GM19452 (cell line): Measurements from ENCODE around the gene DIPK1B.

ENCODE experiments used
- ATAC-seq: cut with Tn5 transposase; IDR thresholded peaks from one replicate; pipeline ENCODE4 v1.9.1; 2021; ENCODE audit not compliant: unreplicated experiment

Gene DIPK1B

DNA sequence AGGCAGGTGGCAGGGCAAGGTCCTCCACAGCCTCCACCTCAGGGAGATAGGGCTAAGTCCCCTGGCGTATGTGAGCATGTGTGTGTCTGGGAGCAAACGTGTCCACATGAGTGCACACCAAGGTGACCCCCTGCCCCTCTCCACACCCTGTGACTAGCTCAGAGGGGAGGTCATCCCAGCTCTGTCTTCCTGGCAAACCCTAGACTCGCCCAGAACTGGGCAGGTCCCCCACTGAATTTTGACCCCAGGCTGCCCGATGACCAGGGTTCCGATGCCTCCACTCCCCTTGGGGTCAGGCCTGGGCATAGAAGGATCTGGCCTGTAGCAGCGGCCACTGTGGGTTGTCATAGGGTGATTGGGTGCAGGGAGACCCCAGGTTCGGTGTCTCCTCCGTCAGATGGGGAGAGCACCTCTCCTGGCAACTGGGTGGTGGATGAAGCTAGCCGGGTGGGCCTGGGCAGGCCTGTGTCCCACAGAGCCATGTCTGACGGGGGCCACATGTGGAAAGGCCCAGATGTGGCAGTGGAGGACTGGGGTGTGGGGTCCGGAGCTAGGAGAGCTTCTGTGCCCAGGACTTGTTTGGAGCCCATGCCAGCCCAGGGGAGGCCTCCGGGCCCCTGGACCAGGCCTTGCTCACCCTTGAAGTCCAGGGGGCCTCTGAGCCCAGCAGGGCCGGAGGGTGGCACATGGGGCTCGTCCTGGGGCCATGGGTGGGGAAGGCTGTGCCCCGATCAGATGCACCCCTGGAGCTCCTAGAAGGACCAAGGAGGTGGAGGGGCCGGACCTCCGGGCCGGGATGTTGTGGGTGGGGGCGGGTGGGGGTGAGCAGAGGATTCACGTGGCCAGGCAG, 6.2 kb downstream of the DIPK1B start:
- ATAC-seq: no peak

DNA sequence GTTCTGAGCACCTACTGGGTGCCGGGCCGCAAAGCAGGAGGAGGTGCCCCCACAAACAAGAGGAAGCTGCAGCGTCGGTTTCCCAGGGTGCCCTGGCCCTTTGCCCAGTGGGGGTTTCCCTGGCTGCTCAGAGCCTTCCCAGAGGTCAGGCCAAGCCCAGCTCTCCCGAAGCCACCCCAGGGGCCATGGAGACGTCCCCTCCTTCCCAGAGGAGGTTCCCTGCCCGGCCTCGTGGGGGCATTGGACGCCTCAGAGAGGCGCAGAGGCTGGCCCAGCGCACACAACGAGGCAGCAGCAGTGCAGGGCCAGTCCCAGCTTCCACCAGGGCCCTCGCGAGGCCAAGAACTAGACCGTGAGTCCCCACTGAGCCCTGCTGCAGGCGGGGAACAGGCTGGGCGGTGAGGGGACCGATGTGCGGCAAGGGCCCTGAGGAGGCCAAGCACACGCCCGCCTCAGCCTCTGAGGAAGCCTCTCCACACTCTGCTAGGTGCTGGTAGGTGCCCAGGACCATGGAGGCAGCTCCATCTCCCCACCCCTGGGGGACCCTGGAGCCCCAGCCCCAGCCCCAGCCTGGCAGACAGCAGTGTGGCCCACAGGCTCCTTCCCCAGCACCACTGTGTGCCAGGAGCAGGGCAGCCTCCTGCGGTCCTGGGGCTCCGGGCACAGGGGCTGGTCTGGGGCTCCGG, 7.0 kb downstream of the DIPK1B start:
- ATAC-seq: no peak

DNA sequence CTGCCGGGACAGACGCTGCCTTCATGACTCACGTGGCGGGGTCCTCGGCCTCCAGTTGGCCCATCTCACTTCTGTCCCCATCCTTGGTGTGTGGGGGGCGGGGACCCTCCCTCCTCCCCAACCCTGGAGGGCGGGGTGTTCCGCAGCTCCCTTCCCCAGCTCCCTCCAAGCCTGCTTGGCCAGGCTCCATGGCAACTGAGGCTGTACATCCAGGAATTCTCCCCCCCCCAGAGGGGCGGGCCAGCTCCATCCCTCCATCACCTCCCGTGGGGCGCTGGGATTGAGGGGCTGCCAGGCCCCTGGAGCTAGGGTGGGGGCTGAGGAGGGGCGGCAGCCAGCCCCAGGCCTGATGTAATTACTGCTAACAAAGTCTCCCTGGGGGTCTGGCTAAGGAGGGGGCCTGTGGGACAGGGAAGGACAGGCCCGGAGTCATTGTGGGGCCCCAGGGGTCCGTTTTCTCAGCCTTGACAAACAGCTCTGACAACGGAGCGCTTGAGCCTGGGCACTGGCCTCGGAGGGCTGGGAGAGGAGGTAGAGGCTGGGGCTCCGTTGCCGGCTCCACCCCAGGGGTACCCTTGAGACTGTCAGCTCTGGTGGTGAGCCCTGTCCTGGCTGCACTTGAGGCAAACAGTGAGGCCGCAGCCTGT, 8.0 kb downstream of the DIPK1B start:
- ATAC-seq: no peak

DNA sequence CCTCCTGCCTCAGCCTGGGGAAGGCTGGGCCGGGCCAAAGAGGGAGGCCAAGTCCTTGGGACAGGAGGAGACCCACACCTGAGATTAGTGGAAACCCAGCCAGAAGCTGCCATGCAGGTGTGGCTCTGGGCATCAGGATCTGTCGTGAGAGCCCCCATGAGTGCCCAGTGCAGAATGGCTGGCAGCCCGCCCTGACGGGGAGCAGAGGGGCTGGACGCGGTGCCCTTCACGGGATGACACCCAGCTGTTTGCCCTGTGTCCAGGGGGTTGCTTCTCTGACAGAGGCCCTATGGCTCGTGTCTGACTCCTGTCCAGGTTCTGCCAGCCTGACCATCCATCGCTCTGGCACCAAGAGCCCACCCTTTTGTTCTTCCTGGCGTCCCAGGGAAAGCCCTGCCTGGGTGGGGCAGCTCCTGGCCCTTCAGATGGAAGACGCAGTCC, 8.5 kb downstream of the DIPK1B start:
- ATAC-seq: no peak

DNA sequence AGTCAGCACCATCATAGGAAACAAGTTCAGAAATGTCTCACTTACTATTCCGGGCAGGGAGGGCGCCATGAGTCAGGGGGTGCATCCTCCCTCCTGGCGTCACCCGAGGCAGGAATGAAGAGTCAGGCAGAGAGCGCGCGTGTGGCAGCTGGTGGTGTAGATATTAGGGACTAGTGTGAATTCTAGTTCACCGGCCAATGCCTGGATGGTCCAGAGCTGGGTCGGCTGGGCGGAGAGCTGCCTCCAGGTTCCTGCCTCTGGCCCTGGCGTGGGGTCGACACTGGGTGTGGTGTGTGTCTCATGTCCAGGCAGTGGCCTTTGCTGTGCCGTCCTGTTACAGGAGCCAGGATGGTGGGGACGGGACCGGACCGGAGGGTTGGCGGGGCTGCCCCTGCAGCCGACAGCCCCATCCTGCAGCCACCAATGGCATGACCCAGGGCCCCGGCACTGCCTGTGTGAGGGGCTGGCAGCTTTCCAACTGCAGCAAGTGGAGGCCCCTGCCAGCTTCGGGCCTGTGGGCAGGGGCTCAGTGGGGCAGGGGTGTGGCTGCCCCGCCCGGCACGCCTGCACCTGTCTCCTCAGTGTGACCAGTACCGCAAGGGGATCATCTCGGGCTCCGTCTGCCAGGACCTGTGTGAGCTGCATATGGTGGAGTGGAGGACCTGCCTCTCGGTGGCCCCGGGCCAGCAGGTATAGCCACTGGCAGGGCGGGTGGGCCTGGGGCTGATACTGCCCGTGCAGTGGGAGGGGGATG, 9.1 kb downstream of the DIPK1B start:
- ATAC-seq: no peak

DNA sequence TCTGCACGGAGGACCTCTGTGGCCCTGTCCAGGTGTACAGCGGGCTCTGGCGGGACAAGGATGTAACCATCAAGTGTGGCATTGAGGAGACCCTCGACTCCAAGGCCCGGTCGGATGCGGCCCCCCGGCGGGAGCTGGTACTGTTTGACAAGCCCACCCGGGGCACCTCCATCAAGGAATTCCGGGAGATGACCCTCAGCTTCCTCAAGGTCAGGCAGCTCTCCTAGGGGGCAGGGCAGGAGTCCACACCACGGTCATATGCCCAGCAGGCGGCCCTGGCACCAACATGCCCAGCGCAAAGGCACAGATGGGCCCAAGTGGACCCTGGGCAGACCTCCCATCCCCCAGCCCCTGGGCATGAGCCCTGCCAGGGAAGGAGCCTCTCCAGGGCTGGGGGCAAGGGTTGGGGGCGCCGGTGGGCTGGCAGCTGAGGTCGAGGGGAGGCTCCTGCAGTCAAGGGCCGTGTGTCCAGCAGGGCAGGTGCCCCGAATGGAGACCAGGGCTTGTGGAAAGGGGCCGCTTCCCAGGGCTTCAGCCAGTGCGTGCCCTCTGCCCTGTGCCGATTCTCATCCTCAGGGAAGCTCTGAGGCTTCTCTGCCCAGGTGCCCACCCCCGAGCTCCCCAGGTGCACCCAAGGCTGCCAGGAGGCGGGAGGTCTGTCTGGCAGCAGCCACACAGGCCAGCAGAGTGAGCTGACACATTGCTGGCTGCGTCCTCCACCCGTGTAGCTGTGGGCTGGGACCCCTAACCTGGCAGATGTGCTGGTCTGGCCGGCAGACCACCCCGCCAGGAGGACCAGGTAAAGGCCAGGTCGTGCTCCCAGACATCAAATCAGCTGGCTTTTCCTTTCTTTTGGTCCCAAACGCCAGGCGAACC, 10.0 kb downstream of the DIPK1B start:
- no peak for ATAC-seq

DNA sequence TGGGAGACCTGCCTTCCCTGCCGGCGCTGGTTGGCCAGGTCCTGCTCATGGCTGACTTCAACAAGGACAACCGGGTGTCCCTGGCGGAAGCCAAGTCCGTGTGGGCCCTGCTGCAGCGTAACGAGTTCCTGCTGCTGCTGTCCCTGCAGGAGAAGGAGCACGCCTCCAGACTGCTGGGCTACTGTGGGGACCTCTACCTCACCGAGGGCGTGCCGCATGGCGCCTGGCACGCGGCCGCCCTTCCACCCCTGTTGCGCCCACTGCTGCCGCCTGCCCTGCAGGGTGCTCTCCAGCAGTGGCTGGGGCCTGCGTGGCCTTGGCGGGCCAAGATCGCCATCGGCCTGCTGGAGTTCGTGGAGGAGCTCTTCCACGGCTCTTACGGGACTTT, 10.6 kb downstream of the DIPK1B start:
- no peak for ATAC-seq

DNA sequence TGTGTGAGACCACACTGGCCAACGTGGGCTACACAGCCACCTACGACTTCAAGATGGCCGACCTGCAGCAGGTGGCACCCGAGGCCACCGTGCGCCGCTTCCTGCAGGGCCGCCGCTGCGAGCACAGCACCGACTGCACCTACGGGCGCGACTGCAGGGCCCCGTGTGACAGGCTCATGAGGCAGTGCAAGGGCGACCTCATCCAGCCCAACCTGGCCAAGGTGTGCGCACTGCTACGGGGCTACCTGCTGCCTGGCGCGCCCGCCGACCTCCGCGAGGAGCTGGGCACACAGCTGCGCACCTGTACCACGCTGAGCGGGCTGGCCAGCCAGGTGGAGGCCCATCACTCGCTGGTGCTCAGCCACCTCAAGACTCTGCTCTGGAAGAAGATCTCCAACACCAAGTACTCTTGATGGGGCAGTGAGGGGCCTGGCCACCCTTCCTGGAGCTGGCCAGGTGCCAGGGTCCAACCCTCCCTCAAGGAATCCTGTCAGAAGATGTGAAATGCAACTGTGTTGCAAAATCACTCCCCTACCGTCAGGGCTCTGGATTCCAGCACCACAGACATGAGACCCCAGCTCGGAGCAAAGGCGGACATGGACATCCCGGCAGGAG, 11.1 kb downstream of the DIPK1B start:
- ATAC-seq: no peak

DNA sequence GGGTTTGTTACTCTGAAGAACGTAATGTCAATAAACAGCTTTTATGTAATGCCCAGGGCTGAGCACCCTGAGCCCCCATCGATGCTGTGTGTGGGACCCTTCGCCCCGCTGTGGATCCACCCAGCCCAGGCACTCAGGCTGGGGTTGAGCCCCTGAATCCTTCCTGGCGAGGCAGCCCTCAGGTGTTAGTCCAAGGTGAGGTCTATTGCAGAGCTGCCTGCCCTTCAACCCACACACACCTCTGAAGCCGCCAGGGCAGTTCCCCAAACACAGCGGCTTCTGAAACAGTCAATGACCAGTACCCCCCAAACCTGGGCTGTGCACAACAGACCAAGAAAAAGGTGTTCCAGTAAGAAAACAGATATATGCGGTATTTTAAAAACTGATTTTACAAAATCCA, 11.6 kb downstream of the DIPK1B start:
- no peak for ATAC-seq

DNA sequence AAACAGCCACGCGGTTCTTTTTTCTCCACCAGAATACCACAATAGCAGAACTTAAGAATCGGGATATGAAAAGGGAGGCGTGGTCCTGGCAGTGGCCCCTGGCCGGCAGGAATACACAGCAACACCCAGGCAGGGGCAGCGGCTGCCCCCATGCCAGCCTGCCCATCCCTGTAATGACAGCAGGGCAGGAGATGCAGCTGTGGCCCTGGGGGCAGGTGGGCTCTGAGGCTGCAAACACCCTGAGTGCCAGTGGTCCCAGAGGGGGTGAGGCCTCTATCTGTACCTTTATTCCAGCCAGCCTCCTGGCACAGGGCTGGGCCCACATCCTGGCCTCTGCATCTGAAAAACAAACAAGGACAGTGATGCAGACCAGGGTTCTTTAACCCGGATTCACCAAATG, 12.4 kb downstream of the DIPK1B start:
- no peak for ATAC-seq

DNA sequence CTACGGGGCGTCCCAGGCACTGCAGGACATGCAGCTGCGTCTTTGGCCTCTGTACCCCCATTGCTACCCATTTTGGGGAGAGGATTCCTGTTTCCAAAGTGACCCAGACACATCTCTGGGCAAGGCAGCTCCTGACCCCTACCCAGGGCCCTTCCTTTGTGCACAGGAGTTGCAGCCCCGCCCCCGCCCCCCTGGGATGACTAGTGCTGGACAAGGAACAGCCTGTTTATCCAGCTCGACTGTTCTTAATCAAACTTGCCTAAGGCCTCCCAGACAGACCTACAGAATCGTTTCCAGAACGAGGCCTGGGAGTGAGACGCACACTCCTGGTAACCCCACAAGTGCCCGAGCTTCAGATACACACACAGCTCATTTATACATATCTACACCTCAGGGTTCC, 13.2 kb downstream of the DIPK1B start:
- no peak for ATAC-seq

DNA sequence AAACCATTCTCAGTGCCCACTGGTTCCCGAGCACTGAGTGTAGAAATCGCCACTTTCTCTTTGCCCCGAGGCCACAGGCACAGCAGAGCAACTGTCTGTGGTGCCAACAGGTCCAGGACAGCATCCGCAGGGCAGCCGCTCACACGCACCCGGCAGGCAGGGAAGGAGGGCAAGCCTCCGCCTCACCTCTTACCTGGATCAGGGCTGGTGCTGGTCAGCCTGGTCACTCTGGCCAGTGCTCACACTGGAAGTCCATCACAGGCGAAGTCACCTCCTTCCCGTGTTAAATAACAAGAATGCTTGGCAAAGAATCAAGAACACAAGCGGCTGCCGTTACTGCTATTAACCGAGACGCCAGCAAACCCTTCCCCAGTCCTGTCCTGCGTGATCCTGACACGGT, 13.7 kb downstream of the DIPK1B start:
- no peak for ATAC-seq

DNA sequence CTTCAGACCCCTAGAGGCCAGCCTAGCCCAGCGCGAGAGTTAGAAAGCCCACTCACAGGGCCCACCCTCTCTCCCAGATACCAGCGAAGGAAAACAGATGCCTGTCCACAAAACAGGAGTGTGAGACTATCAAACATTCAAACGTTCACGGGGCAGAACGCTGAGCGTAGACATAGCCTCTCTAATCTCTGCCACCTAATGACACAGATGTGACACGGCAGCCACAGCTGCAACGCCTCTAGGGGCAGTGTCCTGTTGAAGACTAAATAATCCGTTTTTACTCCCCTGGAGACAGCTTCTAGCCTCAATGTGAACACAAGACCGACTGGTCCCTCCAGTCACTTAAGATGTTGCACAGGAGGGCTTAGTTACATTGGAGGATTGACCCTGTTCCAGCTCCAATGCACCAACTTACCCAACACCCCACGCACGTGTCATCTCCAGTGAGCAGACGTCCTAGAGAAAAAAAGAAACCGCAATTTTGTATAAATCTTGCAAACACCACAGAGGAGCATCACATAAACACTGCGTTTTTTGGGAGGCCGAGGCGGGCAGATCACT, 14.3 kb downstream of the DIPK1B start:
- no peak for ATAC-seq

DNA sequence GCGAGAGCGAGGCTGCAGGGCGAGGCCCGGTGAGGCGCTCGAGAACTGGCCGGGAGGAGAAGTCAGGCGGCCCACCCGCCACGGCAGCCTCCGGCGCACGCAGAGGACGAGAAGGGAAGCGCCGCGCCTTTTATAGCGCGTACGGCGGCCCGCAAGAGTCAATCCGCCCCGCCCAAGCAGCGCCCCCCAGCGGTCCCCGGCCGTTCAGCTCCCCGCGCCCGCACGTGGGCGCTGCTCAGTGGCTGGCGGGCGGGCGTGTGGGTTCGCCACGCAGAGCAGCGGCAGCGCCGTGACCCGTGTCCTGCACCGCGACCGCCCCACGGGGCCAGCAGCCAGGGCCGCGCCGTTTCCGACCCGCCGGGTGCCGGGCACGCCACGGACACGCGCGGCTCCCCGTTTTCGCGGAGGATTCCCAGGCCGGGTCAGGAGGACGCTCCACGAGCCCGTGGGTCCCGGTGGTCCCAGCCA, 15.7 kb downstream of the DIPK1B start:
- peak; percentile 51 for ATAC-seq

DNA sequence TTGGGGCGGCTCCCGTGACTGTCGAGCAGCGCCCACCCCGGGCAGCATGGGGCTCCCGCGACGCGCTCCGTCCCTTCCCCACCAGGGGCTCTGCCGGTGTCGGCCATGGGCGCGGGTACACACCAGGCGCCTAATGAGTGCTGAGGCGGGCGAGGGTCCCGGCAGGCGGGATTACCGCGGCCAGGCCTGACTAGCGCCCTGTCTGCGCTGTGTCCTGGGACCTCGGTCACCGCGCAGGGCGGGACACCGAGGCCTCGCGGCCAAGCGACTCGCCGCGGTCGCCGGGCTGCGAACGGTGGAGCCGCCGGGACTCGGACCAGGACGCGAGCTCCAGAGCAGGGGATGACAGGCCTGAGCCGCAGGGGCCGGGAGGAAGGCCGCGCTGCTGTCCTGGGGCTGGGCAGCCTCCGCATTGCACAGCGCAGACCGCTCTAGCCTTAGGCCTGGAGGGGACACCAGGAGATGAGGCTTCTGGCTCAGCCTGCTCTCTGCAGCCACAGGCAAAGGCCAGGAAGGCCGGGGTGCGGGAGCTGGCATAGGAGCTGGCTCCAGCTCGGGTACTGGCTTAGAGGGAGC, 16.3 kb downstream of the DIPK1B start:
- ATAC-seq: peak; percentile 23

DNA sequence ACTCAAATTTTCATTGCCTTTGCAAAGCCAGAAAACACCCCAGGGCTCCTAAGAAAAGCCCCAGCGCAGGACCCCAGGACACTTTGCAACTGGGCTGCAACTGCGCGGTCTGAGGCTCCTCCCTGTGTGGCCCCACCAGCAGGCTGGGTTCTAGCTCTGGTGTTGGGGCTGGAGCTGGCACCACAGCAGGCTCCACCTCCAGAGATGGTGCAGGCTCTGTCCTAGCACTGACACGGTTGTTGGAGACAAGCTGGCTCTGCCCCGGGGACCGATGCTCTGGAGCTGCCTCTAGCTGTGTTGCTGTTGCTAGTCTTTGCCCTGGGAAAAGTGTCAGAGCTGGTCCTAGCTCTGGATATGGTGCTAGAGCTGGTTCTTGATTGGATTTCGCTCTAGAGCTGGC, 16.8 kb downstream of the DIPK1B start:
- ATAC-seq: no peak

DNA sequence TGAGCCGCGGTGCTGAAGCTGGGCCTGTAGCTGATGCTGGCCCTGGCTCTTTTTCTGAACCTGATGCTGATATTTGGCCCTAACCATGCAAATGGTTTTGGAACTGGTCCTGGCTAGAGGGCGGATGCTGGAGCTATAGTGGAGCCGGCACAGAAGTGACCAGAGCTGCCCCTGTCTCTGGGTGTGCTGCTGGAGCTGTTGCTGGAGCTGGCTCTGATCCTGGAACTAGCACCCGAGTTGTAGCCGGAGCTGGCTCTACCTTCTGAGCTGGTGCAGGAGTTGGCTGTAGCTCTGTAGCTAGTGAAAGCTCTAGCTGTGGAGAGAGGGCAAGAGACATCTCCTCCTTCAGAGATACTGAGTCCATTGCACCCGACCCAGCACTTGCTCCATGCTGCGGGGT, 17.6 kb downstream of the DIPK1B start:
- ATAC-seq: no peak

DNA sequence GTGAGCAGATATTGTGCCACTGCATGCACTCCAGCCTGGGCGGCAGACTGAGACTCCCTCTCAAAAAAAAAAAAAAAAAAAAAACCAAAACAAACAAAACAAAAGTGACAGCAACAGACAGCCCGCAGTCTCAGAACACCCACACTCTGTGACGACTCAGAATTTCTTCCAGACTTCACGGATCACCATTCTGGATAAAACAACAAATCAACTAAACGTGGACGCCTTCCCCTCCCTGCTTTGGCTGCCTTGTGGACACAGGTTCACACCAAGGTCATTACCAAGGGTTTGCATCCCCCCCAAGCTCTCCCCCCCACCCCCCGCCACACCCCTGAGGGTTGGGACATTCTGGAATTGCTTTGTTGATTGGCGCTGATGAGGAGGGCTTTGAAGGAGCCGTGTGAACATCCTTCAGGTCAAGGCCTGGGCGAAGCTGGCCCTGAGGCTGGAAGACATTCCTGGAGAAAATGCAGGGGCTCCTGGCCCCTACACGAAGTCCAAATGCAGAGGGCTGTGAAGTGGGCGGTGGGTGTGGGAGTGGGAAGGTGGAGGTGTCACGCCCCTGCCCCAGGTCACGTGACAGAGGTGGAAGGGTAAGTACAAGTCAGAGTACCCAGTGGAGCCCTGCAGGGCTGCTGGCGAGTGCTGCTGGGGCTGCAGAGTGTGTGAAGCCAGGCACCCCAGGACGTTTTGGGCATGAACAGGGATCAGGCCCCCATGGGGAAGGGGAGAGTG, 20.2 kb downstream of the DIPK1B start:
- ATAC-seq: no peak
